Osteoblast (primary cell): ENCODE measurements around the gene SCN2A. TPM values are rescaled to one million over a fixed set of nuclear protein-coding genes. Genes with fewer than 3 reads are reported as not detected.
A peak's percentile ranks its signal among the peaks of the same experiment; 100 is the strongest.

Experiments used
- DNase-seq: peaks from one replicate; pipeline ENCODE4 v3.0.0; 2011; ENCODE audit warnings: low spot score, mixed read lengths; ENCODE audit not compliant: insufficient read length; ENCODE audit errors: missing footprints
- H2AFZ ChIP-seq: 2 replicates; pipeline ENCODE4 v1.6.0; 2011; ENCODE audit warnings: mild to moderate bottlenecking, low read length
- H3K27ac ChIP-seq: 2 replicates; pipeline ENCODE4 v1.5.1; 2011; ENCODE audit warnings: mild to moderate bottlenecking, low read depth, low read length, moderate library complexity
- H3K27me3 ChIP-seq: 2 replicates; pipeline ENCODE4 v1.6.0; 2012; ENCODE audit warnings: mild to moderate bottlenecking, control low read depth, inconsistent platforms, low read length, moderate library complexity; ENCODE audit not compliant: insufficient read depth
- H3K36me3 ChIP-seq: 2 replicates; pipeline ENCODE4 v1.5.1; 2011; ENCODE audit warnings: mild to moderate bottlenecking, low read length, control low read depth, moderate library complexity; ENCODE audit not compliant: insufficient read depth
- H3K4me1 ChIP-seq: 2 replicates; pipeline ENCODE4 v1.5.1; 2011; ENCODE audit warnings: mild to moderate bottlenecking, low read length, control low read depth, moderate library complexity; ENCODE audit not compliant: insufficient read depth
- H3K4me2 ChIP-seq: 2 replicates; pipeline ENCODE4 v1.6.0; 2011; ENCODE audit warnings: mild to moderate bottlenecking, low read length; ENCODE audit not compliant: insufficient read depth
- H3K4me3 ChIP-seq: fragments of 200-600 bp; sonication (generic); 3 replicates; pipeline ENCODE4 v1.5.1; 2012; ENCODE audit warnings: mild to moderate bottlenecking, low read length, inconsistent platforms; ENCODE audit not compliant: insufficient read depth
- H3K79me2 ChIP-seq: 2 replicates; pipeline ENCODE4 v1.6.0; 2012; ENCODE audit warnings: mild to moderate bottlenecking, low read length, control low read depth, inconsistent platforms; ENCODE audit not compliant: insufficient read depth
- H3K9me3 ChIP-seq: 2 replicates; pipeline ENCODE4 v1.5.1; 2011; ENCODE audit warnings: low read depth, low read length, control low read depth
- H4K20me1 ChIP-seq: 2 replicates; pipeline ENCODE4 v1.6.0; 2012; ENCODE audit warnings: mild to moderate bottlenecking, low read length, control low read depth; ENCODE audit not compliant: insufficient read depth
- CTCF ChIP-seq: IDR thresholded peaks from 2 replicates; pipeline ENCODE4 v1.5.1; 2011; ENCODE audit warnings: mild to moderate bottlenecking, low read depth, low read length, moderate library complexity; ENCODE audit errors: extremely low read depth
- total RNA-seq: library from RNA; depleted of rRNA; stranded (reverse); fragments of >200 nt; gene quantifications from 2 replicates; pipeline ENCODE4 v1.2.3, GENCODE V29; 2012

SCN2A gene
- 2.2 and 5.0 TPM in 2 replicates for total RNA-seq

- Histone ChIP-seq H3K9me3 (no peaks in the 10 kb centered on the region), H2AFZ (no peak within 1 kb of the TSS), H3K27ac (no peak within 1 kb of the TSS), H3K36me3 (no peaks in the 10 kb centered on the region), H3K4me3 (no peak within 1 kb of the TSS), H3K79me2 (no peaks in the 10 kb centered on the region), H4K20me1 (no peaks in the 10 kb centered on the region), H3K4me2 (no peak within 1 kb of the TSS), H3K27me3 (no peaks in the 10 kb centered on the region), H3K4me1 (no peaks in the 10 kb centered on the region)
- peak; percentile 67 for TF ChIP-seq CTCF
- no peak for DNase-seq
Measured at GRCh38 chr2:165239230-165239629, at the start of gene SCN2A. Gene SCN2A, plus strand, starts transcription at chr2:165239414. Its CDS starts 56,410 bp downstream, at chr2:165295824.

- DNase-seq = no peak
- TF ChIP-seq CTCF = no peak
- Histone ChIP-seq H3K36me3 (no peaks in the 10 kb centered on the region), H3K4me1 (no peaks in the 10 kb centered on the region), H3K4me2 (no peak overlapping the region), H4K20me1 (no peaks in the 10 kb centered on the region), H3K9me3 (no peaks in the 10 kb centered on the region), H3K27me3 (no peaks in the 10 kb centered on the region), H3K79me2 (no peaks in the 10 kb centered on the region), H3K27ac (no peak overlapping the region), H3K4me3 (no peak overlapping the region), H2AFZ (no peak overlapping the region)
Measured at GRCh38 chr2:165191096-165191728, 48.0 kb upstream of the SCN2A start.

- H4K20me1 ChIP-seq = no peaks in the 10 kb centered on the region
Measured at GRCh38 chr2:165192729-165193128, 46.5 kb upstream of the SCN2A start.

More at GRCh38 chr2:165192729-165193128, 46.5 kb upstream of the SCN2A start:
- Histone ChIP-seq H3K9me3 (no peaks in the 10 kb centered on the region), H2AFZ (no peak overlapping the region), H3K4me1 (no peaks in the 10 kb centered on the region), H3K4me3 (no peak overlapping the region), H3K79me2 (no peaks in the 10 kb centered on the region), H3K4me2 (no peak overlapping the region), H3K36me3 (no peaks in the 10 kb centered on the region), H3K27me3 (no peaks in the 10 kb centered on the region), H3K27ac (no peak overlapping the region)
- DNase-seq = no peak
- TF ChIP-seq CTCF = no peak
